Esophagus squamous epithelium (tissue), 4 donors: ENCODE data around the gene AGFG2.
"Not testable (repeated sequence)": the region's sequence is repeated elsewhere in the genome, so short reads cannot be mapped to it uniquely, and the experiment has no call there.

Experiments
- POLR2A ChIP-seq, 4 donors: fragments of 450-650 bp; IDR thresholded peaks; one replicate each; pipeline ENCODE4 v1.6.1; 2017; ENCODE audit warnings: antibody characterized with exemption in 4 of 4, mild to moderate bottlenecking in 4 of 4, moderate library complexity in 3 of 4
- TF ChIP-seq, protein P1 (sequence below), 6 experiments: fragments of 450-650 bp in 4 of 6; fragments of 200-600 bp in 2 of 6; sonication (generic) in 2 of 6; IDR thresholded peaks; one replicate each; pipeline ENCODE4 v1.5.1; 2016 to 2019; ENCODE audit warnings: antibody characterized with exemption in 6 of 6, mild to moderate bottlenecking in 4 of 6, moderate library complexity in 4 of 6

DNA sequence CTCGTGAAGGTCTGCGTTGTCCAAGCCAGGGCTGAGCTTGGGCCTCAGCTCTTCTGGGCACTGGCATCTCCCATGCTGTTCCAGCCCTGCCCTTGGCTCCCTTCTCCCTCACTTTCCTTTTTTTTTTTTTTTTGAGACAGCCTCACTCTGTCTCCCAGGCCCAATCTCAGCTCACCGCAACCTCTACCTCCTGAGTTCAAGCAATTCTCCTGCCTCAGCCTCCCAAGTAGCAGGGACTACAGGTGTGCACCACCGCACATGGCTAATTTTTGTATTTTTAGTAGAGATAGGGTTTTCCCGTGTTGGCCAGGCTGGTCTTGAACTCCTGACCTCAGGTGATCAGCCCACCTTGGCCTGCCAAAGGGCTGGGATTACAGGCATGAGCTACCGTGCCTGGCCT is 25.4 kb downstream of the AGFG2 start:
- TF ChIP-seq POLR2A (IDR thresholded peaks at IDR 0.05), result not testable (repeated sequence)
- TF ChIP-seq, protein P1, sequence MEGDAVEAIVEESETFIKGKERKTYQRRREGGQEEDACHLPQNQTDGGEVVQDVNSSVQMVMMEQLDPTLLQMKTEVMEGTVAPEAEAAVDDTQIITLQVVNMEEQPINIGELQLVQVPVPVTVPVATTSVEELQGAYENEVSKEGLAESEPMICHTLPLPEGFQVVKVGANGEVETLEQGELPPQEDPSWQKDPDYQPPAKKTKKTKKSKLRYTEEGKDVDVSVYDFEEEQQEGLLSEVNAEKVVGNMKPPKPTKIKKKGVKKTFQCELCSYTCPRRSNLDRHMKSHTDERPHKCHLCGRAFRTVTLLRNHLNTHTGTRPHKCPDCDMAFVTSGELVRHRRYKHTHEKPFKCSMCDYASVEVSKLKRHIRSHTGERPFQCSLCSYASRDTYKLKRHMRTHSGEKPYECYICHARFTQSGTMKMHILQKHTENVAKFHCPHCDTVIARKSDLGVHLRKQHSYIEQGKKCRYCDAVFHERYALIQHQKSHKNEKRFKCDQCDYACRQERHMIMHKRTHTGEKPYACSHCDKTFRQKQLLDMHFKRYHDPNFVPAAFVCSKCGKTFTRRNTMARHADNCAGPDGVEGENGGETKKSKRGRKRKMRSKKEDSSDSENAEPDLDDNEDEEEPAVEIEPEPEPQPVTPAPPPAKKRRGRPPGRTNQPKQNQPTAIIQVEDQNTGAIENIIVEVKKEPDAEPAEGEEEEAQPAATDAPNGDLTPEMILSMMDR (IDR thresholded peaks at IDR 0.05), result not testable (repeated sequence)
